Adipose tissue (tissue), 3 donors: Measurements from ENCODE around the gene TRIM69. TPM values are rescaled to one million over a fixed set of nuclear protein-coding genes. Genes with fewer than 3 reads are reported as not detected.
"Not testable (repeated sequence)": the region's sequence is repeated elsewhere in the genome, so short reads cannot be mapped to it uniquely, and the experiment has no call there.

Experiments
- H3K27ac ChIP-seq: one replicate; pipeline ENCODE4 v1.5.1; 2013; ENCODE audit warnings: low read depth, low read length
- WGBS, 3 donors: extraction: QIAGEN DNeasy Blood & Tissue Kit; methylation state at CpG; one replicate each; pipeline ENCODE4 v1.1.7; 2013; 5-methylcytosine and 5-hydroxymethylcytosine counted together
- polyA plus RNA-seq, 3 donors: library from polyadenylated mRNA; stranded (reverse); fragments of 200-250 nt; gene quantifications; one replicate each; pipeline ENCODE4 v1.2.3, GENCODE V29; 2013
- donor health status: healthy with polysubstance abuse.
- donor health status: Bipolar disorder and iron deficiency.
- donor health status: healthy.

The TRIM69 gene
- polyA plus RNA-seq, 3 donors, result 5.1 to 26.1 (median 15.1) TPM

DNA sequence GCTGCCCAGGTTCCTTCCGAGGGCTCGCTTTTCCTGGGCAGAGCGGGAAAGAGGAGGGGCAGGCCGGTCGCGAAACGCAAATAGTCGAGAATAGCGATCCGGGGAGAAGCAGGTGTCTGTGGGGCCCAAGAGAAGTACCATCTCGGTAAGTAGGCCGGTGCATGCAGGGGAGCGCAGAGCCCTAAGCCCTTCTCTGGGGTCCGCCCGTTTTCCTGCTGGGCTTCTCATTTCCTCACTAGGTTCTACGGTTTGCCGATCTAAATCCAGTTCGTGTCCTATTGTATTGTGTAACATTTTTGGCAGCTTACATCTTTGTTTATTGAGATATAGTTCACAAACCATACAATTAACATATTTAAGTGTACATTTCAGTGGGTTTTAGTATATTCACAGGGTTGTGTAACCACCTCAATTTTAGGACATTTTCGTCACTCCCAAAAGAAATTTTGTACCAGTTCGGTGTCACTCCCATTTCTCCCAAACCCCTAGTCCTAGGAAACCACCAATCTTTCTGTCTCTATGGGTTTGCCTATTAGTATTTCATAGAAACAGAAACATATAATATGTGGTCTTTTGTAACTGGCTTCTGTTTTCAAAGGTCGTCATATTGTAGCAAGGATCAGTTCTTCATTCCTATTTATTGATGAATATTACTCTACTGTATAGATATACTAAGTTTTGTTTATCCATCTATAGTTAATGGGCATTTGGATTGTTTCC lies 6.8 kb upstream of the TRIM69 start:
- WGBS, 3 donors, result 2 to 8% (median 3%) methylated on average over 21 of the region's 21 CpGs

DNA sequence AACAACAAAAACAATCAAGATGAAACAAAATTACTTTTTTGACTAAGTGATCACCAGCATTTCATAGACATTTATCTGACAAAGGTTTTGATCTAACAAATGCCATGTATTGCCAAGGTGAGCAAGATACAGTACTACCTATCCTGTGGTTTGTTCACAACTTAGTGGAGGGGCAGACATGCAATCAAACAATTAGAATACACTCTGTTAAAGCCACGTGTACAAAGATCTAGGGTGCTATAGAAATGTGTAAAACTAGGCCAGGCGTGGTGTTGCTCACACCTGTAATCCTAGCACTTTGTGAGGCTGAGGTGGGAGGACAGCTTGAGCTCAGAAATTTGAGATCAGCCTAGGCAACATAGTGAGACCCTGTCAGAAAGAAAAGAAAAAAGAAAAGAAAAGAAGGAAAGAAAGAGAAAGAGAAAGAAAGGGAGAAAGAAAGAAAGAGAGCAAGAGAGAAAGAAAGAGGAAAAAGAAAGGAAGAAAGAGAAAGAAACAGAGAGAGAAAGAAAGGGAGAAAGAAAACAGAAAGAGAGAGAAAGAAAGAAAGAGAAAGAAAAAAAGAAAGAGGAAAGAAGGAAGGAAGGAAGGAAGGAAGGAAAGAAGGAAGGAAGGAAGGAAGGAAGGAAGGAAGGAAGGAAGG lies 1.4 kb upstream of the TRIM69 start:
- H3K27ac ChIP-seq, result no peak overlapping the region
- WGBS, 3 donors, result 68 to 77% (median 73%) methylated on average over 2 of the region's 2 CpGs

More for the DNA sequence above, 6.8 kb upstream of the TRIM69 start:
- peak overlapping the region; percentile 97 for H3K27ac ChIP-seq

- H3K27ac ChIP-seq, result no peak overlapping the region
- WGBS, 3 donors, result 30 to 55% (median 30%) methylated on average over 8 of the region's 8 CpGs
Observed at GRCh38 chr15:44735482-44736180, 697 bp upstream of the TRIM69 start.

DNA sequence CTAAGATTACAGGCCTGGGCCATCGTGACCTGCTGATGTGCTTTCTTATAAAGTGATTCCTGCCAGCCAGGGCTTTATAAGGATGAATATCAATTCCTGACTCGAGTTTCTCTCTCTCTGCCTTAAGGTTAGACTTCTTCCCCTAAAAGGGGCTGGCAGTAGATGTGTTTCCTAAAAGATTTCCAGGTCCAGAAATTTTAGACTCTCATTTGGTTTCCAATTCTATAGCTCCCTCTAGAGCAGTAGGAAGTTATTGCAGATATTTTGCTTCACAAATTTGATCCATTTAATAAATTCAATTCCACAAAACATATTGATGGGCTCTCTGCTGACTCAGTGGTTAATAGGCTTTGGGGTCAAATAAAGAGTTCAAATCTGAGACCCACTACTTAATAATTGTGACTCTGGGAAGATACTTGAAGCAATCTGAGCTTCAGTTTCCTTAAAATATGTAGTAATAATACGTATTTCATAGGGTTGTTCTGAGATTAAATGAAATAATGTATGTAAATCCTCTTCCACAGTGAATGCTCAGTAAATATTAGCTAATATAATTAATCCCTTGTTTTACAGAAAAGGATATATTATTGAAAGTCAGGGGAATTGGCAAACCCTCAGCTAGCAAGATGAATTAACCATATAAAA lies 2.1 kb downstream of the TRIM69 start:
- 64 to 71% (median 67%) methylated on average over 3 of the region's 3 CpGs for WGBS, 3 donors
- no peak overlapping the region for H3K27ac ChIP-seq

GRCh38 chr15:44739222-44739847 lies 3.0 kb downstream of the TRIM69 start:
- 81 to 86% (median 84%) methylated on average over 17 to 22 of the region's 24 CpGs for WGBS, 3 donors

DNA sequence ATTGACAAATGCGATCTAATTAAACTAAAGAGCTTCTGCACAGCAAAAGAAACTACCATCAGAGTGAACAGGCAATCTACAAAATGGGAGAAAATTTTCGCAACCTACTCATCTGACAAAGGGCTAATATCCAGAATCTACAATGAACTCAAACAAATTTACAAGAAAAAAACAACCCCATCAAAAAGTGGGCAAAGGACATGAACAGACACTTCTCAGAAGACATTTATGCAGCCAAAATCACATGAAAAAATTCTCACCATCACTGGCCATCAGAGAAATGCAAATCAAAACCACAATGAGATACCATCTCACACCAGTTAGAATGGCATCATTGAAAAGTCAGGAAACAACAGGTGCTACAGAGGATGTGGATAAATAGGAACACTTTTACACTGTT lies 7.1 kb downstream of the TRIM69 start:
- 87 to 94% (median 92%) methylated on average over 1 to 2 of the region's 2 CpGs for WGBS, 3 donors
- not testable (repeated sequence) for H3K27ac ChIP-seq

More at GRCh38 chr15:44739222-44739847, 3.0 kb downstream of the TRIM69 start:
- not testable (repeated sequence) for H3K27ac ChIP-seq

DNA sequence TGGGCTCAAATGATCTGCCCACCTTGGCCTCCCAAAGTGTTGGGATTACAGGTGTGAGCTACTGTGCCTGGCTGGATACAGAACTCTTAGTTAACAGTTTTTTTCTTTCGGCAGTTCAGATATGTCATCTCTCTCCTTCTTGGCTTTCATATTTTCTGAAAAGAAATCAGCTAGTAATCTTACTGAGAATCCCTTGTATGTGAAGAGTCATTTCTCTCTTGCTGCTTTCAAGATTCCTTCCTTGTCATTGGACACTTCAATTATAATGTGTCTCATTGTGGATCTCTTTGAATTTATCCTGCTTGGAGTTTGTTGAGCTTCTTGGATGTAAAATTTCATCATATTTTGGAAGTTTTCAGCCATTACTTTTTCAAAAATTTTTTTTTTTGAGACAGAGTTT lies 17.0 kb downstream of the TRIM69 start:
- no peak overlapping the region for H3K27ac ChIP-seq
- 97 to 100% (median 97%) methylated on average over 1 of the region's 1 CpG for WGBS, 3 donors

DNA sequence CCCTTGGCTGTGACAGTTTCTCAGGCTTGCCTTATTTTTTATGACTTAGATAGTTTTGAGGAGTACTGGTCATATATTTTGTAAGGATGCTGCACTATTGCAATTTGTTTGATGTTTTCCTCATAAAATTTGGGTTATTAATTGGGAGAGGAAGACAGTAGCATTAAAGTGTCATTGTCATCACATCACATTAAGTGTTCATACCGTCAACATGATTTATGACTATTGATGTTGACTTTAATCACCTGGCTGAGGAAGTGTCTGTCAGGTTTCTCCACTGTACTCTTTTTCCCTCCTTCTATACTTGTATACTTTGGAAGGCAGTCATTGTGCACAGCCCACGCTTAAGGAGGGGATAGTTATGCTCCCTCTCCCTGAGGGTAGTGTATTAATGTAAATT lies 26.9 kb downstream of the TRIM69 start:
- 77 to 90% (median 80%) methylated on average over 2 of the region's 2 CpGs for WGBS, 3 donors
- no peak overlapping the region for H3K27ac ChIP-seq

DNA sequence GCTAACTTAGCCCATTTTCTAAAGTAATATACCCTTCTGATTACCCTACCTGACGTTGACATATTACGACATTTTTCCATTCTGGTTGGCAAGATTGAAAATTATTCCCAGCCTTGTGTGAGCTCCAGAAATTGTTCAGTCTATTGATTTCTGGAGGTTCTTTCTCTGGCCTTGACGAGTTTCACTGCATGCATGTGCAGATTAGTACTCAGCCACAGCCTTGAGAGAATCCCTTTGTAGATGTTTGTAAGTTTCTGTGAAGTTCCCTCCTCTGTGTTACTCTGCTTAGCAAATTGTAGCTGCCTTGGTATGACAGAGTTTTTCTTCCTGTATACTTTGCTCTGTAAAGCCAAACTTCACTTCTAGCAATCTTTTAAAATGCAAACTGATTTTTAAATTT lies 27.5 kb downstream of the TRIM69 start:
- H3K27ac ChIP-seq, result no peak overlapping the region
- 27 to 83% (median 81%) methylated on average over 3 of the region's 3 CpGs for WGBS, 3 donors

- WGBS, 3 donors, result 26 to 39% (median 38%) methylated on average over 3 of the region's 3 CpGs
- H3K27ac ChIP-seq, result no peak overlapping the region
Observed at GRCh38 chr15:44765036-44765435, 28.7 kb downstream of the TRIM69 start.

DNA sequence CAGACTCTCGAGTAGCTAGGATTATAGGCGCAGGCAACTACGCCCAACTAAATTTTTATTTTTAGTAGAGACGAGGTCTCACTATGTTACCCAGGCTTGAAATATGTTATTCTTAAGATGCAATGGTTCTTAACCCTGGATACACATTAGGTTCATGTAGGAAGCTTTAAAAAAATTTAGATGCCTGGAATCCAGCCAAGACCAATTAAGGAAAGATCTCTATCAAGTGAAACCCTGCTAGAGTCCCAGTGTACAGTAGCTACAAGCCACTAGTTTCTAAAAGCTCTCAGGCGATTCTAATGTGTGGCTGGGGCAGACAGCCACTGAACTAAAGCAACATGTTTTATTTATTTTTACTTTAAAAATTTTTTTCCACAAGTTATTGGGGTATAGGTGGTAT lies 33.2 kb downstream of the TRIM69 start:
- 77 to 87% (median 85%) methylated on average over 5 of the region's 5 CpGs for WGBS, 3 donors
- H3K27ac ChIP-seq, result no peak overlapping the region

DNA sequence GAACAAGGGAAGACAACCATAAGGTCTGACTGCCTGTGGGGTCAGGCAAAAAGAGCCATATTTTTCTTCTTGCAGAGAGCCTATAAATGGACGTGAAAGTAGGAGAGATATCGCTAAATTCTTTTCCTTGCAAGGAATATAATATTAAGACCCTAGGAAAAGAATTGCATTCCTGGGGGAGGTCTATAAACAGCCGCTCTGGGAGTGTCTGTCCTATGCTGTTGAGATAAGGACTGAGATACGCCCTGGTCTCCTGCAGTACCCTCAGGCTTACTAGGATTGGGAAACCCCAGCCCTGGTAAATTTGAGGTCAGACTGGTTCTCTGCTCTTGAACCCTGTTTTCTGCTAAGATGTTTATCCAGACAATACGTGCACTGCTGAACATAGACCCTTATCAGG lies 34.4 kb downstream of the TRIM69 start:
- H3K27ac ChIP-seq, result not testable (repeated sequence)
- WGBS, 3 donors, result 69 to 81% (median 73%) methylated on average over 5 of the region's 5 CpGs

- 77 to 80% (median 77%) methylated on average over 3 to 4 of the region's 4 CpGs for WGBS, 3 donors
- no peak overlapping the region for H3K27ac ChIP-seq
Observed at GRCh38 chr15:44775953-44776352, 39.6 kb downstream of the TRIM69 start.

GRCh38 chr15:44779761-44780160 lies 43.4 kb downstream of the TRIM69 start:
- WGBS, 3 donors, result 85 to 98% (median 89%) methylated on average over 2 of the region's 2 CpGs
- no peak overlapping the region for H3K27ac ChIP-seq

GRCh38 chr15:44780608-44781007 lies 44.3 kb downstream of the TRIM69 start:
- whole genome bisulfite sequencing, 3 donors, result 70 to 77% (median 73%) methylated on average over 2 of the region's 2 CpGs

GRCh38 chr15:44781128-44781810 lies 44.9 kb downstream of the TRIM69 start:
- 85 to 88% (median 86%) methylated on average over 7 of the region's 7 CpGs for WGBS, 3 donors
- no peak overlapping the region for H3K27ac ChIP-seq

More at GRCh38 chr15:44780608-44781007, 44.3 kb downstream of the TRIM69 start:
- H3K27ac ChIP-seq, result no peak overlapping the region

GRCh38 chr15:44782516-44782915 lies 46.2 kb downstream of the TRIM69 start:
- WGBS, 3 donors, result 90 to 93% (median 93%) methylated on average over 3 of the region's 3 CpGs

GRCh38 chr15:44784918-44785274 lies 48.6 kb downstream of the TRIM69 start:
- H3K27ac ChIP-seq, result not testable (repeated sequence)
- 54 to 59% (median 56%) methylated on average over 5 of the region's 5 CpGs for WGBS, 3 donors

More at GRCh38 chr15:44782516-44782915, 46.2 kb downstream of the TRIM69 start:
- no peak overlapping the region for H3K27ac ChIP-seq
